Fibroblast of skin of abdomen (primary cell): ENCODE data around the gene TMEM163. TPM values are rescaled to one million over a fixed set of nuclear protein-coding genes. Genes with fewer than 3 reads are reported as not detected.
A peak's percentile ranks its signal among the peaks of the same experiment; 100 is the strongest.
"Not testable (repeated sequence)": the region's sequence is repeated elsewhere in the genome, so short reads cannot be mapped to it uniquely, and the experiment has no call there.

Experiments used
- DNase-seq: peaks from one replicate; pipeline ENCODE4 v3.0.0-alpha.2; 2013
- polyA plus RNA-seq, 2 experiments: library from polyadenylated mRNA; unstranded; fragments of 120-200 nt; gene quantifications; one replicate each; pipeline ENCODE4 v1.2.1, GENCODE V29; 2013; ENCODE audit not compliant: insufficient read length in 2 of 2

The TMEM163 gene
- polyA plus RNA-seq (2013, experiment 1 of 2; ENCODE audit: insufficient read length) = not detected
- polyA plus RNA-seq (2013, experiment 2 of 2; ENCODE audit: insufficient read length) = 0.07 TPM

DNA sequence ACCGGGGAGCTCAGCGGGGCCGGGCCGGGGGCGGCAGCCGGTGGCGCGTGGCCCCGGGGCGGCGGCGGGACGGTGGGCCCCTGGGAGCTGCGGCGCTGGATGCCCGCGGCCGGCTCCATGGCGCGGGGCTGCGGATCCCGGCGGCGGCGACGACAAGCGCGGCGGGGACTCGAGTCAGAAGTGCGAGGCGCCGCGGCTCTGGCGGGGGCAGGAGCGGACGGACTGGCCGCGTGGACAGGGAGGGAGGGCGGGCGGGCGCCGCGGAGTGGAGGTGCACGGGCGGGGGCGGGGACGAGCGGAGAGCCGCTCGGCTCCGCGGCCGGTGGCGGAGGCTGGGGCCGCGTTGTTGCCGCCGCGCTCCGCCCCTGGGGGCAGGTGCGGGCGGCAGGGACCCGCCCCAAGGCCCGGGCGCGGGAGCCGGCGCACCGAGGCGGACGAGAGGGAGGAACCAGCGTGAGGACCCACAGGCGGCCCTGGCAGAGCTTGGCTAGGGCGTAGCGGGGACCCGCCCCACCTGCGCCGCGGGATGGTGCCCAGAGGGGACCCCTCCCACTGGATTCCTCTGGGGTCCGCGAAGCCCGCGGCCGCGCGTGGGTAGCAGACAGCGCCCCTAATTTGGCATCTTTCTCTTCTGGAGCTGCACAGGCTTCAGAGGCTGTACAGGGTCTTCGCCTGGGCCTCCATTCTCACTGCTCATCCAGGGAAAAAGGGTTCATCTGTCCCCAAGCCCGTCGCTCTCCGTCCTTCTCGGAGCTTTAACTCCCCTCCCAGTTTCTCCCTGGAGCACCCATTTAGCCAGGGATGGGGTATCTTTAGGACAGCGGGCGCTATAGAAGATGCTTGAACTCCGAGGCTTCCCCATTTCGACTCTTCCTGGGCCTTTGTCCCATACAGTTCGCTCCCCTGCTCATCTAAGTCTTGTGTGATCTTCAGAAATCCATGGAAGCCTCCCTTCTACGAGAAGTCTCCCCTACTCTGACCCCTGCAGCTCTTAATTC, at the start of gene TMEM163:
Gene TMEM163 (minus strand): TSS at position 184 of the 998 bp plus-strand sequence.
- DNase-seq = no peak

DNA sequence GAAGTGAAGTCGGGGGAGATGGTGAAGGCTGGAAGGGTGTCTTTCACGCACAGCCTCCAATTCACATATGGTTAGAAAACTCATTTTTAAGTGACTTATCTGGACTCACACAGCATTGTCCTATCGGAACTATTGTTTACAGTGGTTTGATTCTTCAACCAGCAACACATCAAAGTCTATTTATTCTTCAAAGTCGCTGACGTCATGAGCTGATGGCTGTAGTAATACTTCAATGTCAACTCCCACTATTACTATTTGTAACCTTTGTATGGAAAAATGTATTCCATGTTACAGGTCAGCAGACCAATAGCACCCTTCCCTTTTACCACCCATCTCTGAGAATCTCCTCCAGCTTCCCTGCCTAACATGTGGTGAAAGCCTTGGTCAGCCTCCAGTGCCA, 47.8 kb upstream of the TMEM163 start:
- no peak for DNase-seq

DNA sequence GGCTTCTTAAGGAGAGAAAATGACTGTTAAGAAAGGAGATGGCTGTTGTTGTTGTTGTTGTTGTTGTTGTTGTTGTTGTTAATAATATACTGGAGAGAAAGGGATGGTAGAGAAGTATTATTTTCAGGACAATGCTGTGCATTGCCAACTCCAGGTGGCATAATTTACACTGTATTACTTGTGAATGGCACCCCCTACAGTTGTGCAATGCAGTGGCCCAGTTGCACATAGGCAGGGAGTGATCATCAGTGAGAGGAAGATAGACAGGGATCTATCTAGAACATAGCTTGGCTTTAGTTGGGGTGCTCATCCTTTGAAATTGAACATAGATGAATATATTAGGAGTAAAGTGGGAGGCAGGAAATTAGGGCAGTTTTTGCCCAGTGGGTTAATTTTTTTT, 47.2 kb upstream of the TMEM163 start:
- no peak for DNase-seq

DNA sequence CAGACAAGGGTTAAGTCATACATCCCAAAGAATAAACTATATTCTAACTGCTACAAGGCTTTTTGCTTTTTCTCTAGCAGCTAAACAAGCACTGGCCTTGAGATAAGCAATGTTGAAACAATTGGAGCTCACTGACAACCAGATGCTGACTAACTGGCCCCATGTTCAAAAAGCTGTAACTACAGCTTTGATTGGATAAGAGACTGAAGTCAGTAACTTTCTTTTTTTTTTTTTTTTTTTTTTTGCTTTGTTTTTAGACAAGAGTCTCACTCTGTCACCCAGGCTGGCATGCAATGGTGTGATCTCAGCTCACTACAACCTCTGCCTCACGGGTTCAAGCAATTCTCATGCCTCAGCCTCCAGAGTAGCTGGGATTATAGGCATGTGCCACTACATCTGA, 45.4 kb upstream of the TMEM163 start:
- no peak for DNase-seq

DNA sequence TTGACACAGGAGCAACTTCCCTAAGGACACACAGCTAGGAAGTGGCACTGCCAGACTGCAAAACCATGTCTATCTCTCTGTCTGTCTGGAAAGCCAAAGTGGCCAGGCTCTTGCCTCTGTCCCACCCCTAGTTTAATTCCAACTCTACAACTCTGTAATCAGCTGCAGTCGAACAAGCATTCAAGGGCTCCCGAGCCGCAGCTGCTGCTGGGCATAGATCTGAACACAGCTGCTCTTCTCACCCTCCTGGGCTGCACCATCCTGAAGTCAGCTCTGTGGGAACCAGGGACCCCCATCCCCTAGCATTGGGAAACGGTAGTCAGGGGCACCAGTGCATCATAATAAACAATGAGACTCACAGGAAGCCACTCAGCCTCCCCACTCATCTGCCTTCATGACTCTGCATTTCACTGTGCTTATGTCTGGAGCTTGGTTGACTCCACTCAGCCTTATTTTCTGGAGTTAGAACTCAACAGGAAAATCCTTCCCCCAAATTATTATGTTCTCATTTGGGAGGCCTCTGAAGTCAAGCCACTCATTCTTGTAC, 44.4 kb upstream of the TMEM163 start:
- no peak for DNase-seq

DNA sequence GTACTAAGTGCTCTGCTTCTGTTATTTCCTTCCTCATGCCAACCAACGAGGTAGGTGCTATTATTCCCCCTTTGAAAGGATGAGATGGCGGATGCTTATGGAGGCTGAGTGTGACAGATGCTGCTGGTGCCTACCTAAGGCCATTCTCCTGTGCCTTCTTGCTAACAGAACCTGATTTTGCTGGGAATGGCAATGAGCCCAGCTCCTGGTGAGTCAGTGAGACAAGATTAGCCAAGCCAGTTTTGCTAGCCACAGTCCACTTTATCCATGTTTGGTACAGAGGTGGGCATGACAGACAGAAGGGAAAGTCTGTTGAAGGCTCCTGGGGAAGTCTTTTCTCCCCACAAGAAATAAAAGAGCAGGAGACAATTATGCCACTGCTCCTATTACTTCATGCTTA, 43.7 kb upstream of the TMEM163 start:
- DNase-seq = no peak

DNA sequence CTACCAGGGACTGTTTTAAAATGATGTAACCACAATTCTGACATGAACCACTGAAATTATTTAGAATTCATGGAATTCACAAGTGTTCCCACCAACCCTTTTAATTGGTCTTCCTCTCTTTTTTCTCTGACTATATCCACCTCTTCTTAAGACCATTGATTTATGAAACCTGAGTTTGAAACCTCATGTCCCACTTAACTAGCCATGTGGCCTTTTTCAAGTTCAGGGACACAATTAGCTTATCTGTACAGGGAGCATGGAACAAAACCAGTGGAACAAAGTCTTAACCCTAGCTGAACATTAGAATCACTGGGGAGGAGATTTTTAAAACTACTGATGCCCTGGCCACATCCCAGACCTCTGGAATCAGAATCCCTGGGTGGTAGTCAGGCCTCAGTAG, 41.6 kb upstream of the TMEM163 start:
- DNase-seq = no peak

DNA sequence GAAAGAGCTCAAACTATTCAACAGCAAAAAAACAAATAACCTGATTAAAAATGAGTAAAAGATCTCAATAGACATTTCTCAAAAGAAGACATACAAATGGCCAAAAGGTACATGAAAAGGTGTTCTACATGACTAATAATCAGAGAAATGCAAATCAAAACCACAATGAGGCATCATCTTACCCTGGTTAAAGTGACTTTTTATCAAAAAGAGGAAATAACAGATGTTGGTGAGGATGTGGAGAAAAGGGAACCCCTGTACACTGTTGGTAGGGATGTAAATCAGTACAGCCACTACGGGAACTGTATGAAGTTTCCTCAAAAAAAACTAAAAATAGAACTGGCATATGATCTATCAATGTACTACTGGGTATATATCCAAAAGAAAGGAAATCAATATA, 39.8 kb upstream of the TMEM163 start:
- no peak for DNase-seq

DNA sequence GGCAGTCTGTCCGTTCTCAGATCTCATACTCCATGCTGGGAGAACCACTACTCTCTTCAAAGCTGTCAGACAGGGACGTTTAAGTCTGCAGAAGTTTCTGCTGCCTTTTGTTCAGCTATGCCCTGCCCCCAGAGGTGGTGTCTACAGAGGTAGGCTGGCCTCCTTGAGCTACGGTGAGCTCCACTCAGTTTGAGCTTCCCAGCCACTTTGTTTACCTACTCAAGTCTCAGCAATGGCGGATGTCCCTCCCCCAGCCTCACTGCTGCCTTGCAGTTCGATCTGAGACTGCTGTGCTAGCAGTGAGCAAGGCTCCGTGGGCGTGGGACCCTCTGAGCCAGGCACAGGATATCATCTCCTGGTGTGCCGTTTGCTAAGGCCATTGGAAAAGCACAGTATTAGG, 33.2 kb upstream of the TMEM163 start:
- DNase-seq = not testable (repeated sequence)

DNA sequence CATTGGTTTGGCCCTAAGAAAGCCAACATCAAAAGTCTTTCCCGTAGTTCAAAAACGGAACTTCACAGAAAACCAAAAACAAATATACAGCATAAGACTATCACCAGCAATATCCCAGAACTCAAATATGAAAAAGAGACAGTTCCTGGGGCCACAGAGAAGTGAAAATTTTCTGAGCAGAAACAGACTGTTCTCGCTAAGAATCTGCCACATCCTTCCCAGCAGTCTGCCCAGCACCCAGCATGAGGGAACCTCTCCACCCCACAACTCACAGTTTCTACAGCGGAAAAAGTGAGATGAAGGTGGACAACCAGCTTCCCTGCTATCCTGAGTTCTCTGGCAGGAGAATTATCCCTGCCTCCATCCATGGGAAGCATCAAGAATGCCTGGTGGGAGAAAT, 26.7 kb upstream of the TMEM163 start:
- no peak for DNase-seq

DNA sequence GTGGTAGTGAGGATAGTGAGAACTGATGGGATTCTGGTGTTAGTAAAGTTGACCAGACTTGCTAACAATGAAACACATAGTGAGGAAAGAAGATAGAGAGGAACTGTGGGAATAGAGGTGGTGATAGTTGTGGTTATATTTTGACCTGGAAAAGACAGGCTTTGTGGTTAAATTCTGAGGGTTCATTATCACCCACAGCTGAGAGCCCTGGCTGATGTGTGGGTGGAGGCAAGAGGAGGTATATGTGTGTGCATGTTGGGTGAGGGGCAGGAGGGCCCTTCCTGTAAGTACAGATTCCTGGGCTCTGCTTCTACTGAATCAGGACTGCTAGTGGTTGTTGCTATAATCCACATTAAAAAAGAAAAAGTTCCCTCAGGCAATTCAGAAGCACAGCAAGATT, 26.2 kb upstream of the TMEM163 start:
- DNase-seq = no peak

DNA sequence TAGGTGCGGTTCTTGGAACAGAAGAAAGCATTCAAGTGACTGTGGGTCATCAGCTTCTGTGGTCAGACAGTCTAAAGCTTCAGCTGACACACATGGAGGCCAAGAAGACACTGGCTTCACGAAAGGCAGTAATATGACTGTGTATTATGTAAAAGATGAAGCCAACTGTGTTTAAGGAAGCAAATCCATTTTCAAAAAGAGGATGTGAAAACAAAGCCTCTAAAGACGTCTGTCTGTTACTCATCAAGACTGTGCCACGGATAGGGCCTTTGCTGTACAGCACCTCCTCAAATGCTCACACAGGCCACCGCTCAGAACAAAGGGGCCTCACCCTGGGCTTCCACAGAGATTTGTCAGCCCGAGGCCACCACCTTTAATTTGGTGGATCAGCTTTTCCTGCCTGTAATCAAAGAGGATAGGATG, 21.1 kb upstream of the TMEM163 start:
- no peak for DNase-seq

DNA sequence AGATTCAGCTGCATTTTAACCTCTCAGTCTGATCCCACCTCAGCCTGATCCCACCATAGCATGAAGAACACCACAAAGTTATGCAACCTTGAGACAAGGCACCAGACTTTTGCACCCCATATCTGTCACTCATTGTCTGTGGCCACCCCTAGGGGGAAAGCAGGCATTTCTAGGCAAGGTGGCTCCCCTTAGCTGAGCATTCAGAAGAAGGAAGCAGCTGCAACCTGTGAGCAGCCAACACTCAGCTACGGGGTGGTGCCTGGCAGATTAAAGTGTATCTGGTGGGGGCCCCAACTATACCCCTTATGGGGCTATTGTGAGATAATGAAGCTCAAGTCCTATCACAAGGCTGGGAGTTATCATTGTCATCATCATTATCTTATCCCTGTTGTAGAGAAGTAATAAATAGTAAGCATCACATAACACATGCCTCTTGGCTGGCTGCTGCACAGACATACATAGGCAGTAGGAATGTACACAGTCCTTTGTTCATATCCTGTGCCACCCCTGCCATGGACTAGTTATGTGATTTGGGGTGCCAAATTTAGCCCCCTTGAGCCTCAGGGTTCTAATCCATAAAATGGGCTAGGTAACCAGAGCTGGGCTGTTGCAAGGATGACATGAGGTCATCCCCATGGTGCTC, 20.6 kb upstream of the TMEM163 start:
- DNase-seq = no peak

DNA sequence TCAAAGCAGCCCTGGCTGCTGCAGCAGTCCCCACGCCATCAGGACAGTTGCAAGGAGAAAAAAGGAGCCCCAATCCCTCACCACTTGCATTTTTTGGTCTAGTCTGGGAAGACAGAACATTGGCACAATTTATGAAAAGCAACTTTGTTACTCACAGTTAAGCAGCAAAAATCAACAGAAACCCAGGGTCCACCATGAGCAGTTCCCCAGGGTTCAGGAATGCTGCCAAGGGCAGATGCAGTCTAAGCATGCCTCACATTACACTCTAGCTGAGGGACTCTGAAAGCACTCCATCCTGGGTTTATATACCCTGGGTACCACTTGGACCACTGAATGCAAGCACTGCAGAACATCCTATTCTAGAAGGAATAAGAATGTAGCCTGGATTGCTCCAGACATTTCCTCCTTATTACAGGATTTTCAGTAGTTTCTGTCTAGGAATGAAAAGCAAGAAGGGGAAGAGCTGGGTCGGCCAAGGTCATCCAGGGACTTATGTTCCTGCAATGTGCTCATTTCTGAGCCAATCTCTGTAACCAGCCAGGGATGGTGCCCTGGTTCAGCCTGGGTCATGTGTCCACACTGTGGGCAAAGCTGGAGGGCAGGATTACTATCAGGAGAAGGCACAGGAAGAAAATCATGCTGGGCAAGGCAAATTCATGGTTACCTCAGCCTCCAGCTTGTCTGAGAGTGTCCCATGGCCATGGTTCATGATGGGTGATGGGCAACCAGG, 19.5 kb upstream of the TMEM163 start:
- no peak for DNase-seq

DNA sequence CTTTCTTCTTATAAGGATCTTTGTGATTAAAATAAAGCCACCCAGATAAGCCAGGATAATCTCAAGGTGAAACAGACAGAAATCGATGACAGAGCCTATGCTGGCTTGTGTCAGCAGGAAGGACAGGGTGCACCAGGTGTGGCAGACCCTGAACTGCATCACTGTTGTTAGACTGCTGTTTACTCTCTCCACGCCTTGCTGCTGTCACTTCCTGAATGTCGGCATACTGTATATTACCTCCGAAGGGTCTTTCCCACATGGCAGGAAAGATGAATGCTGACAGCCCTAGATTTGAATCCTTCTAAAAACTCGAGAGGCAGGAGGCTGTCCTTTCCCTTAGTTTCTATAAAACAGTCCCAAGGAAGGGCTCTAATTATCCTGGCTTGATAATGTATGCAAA, 18.9 kb upstream of the TMEM163 start:
- no peak for DNase-seq

DNA sequence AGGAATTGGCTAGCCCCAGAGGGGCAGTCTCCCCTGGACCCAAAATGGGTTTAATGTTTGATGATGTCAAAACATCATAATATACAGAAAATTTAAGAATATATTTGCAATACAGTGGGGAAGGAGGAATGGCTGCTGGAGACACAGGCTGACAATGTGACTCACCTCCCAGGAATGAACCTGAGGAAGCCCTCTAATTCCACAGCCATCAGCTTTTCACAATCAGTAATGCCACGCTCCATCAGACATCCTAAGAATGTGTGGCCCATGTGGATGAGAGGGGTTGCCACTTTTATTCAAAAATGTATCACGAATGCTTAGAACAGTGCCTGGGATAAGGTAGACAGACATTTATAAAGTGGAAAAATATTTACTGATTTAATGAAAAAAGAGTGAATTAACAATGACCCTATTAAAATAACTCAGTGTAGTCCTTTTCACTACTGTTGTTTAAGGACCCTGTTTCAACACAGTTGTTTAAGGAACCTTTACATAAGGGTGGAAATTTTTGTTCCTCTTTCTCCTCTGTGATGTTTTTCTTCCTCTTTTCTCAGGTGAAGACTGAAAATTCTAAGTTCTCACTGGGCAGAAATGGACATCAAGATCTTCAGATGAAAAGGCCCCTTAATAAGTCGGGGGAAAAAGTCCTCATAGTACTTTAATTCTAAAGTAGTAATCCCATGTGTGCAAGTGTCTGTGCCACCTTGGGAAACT, 17.5 kb upstream of the TMEM163 start:
- peak; percentile 67 for DNase-seq

DNA sequence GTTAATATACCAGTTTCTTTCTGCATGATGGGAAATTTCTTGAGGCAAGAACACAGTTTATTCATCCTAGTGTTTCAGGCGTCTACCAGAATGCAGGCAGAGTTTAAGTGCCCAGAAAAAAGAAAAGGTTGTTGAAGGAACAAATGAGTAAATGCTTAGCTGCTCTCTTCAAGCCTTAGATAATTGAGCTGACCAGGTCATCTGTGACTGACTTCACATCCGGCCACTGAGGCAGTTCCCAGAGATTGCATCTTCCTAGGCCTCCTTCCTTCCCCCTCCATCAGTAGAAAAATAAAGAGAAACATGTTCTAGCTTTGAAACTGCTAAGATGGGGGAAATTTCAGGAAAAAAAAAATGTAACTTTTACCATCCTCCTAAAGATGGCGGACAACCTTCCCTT, 9.4 kb upstream of the TMEM163 start:
- DNase-seq = no peak

DNA sequence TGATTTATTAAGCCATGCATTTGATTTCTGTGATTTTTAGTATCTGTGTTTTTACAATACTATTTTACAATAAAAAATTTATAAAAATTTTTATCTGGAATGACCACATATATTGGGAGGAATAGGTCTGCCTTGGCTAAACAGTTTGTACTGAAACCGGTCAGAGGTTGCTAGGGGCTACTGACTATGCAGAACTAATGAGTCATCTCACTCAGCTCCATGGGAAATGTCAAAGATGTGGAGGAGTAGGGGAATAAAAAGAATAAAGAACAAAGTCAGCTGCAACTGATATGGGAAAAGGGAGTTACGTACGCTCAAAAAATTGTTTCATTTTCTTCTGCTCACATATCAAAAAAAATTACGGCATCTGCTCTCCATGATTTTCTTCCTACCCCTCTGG, 8.6 kb upstream of the TMEM163 start:
- DNase-seq = no peak

DNA sequence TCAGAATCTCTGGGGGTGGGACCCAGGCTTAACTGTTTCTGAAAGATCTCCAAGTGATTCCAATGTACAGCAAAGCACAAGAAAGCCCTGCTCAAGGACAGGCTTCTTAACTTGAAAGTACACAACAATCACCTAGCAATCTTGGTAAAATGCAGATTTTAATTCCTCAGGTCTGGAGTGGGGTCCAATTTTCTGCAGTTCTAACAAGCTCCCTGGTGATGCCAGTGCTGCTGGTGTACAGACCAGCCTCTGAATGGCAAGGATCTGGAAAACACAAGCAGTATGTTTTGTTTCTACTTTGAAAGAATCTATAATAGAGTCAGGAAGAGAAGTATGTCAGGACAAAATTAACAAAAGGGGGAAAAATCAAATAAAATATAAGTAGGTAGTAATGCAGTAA, 7.8 kb upstream of the TMEM163 start:
- no peak for DNase-seq

DNA sequence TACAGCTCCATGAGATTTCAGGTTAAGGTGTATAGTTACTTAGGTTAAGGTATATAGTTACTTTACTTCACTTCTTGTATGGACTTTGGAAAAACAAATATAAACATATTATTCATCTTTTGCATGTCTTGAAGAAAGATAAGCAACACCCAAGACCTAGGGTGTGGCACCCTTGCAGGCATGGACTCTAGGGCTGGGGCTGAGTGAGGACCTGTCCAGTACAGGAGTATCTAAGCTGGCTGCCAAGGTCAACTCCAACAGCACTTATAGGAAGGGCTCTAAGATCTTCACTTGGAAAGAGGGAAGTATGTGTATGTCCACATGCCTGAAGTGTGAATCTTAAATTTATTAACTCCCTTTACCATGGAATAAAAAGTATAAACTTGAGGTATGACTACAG, 7.1 kb upstream of the TMEM163 start:
- DNase-seq = no peak

DNA sequence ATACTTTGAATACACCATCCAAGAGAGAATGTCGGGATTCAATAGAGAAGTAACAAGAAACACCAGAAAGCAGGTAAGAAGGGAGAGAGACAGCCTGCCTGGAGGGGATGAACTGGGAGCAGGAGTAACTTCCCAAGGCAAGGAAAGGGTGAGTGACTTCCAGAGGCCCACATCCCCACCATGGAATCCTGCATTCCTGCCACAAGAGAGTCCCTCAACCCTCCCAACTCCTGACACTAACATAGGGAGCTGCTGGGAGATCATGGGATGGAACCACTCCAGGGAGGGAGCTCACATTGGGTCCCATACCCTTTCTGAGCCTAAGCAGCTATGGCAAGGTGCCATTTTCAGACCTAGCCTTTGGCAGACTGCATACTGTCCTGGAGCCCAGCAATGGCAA, 5.5 kb upstream of the TMEM163 start:
- DNase-seq = no peak

DNA sequence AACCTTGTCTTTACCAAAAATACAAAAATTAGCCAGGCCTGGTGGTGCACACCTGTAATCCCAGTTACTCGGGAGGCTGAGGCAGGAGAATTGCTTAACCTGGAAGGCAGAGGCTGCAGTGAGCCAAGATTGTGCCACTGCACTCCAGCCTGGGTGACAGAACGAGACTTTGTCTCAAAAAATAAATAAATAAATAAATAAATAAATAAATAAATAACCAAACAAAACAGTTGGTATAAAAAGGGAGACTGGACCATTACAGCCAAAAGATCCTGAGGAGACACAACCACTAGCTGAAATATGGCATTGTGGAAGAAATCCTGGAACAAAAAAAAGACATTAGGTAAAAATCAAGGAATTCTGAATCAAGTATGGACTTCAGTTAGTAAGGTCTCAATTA, 4.9 kb upstream of the TMEM163 start:
- not testable (repeated sequence) for DNase-seq
